ENCODE results near the gene MCC. TPM values are rescaled to one million over a fixed set of nuclear protein-coding genes. Genes with fewer than 3 reads are reported as not detected.

The MCC gene
- total and polyA plus RNA-seq, 12 donors: 4.2 to 34.1 (median 25.2) TPM

GRCh38 chr5:113090336-113091106 lies 397.7 kb downstream of the MCC start:
- 35 to 47% methylated on average over 11 of the region's 11 CpGs for WGBS, 2 donors
- DNase-seq (no peak), ATAC-seq (peak; percentile 26 to 65 (median 49))
- Histone ChIP-seq H3K27me3 (no peaks in the 10 kb centered on the region), H3K4me1 (peaks cover 6 to 82% (median 57%) of the 10 kb centered on the region in 9 donors), H3K9me3 (no peaks in the 10 kb centered on the region), H3K27ac (peak overlapping the region; percentile 1 to 72 (median 58)), H3K36me3 (peaks cover 0 to 26% (median 0%) of the 10 kb centered on the region in 9 donors), H3K4me3 (no peak overlapping the region)
- peak in 4 of 9 donors; percentile 7 to 38 (median 24) for TF ChIP-seq CTCF (IDR thresholded peaks at IDR 0.05)
- intact Hi-C loops (cut with DNase I): no loop called here

- Histone ChIP-seq H3K27ac (peak overlapping the region; percentile 1 to 72 (median 58)), H3K4me1 (peaks cover 6 to 89% (median 58%) of the 10 kb centered on the region in 9 donors), H3K36me3 (peaks cover 0 to 30% (median 0%) of the 10 kb centered on the region in 9 donors), H3K27me3 (no peaks in the 10 kb centered on the region), H3K4me3 (no peak overlapping the region), H3K9me3 (no peaks in the 10 kb centered on the region)
- DNase-seq: peak; percentile 23 to 31
- ATAC-seq: peak in 6 of 8 donors; percentile 37 to 68 (median 47)
- intact Hi-C loops (cut with DNase I): loop anchor here in 6 of 10 donors (5.0 to 10.0 kb wide), 5 partner anchors 113 to 205 kb away; no protein-coding TSS in a partner anchor
- TF ChIP-seq CTCF (IDR thresholded peaks at IDR 0.05): no peak
- WGBS, 2 donors: 36 to 46% methylated on average over 6 of the region's 6 CpGs
Measured at GRCh38 chr5:113089653-113090335, 398.5 kb downstream of the MCC start.

- Histone ChIP-seq H3K36me3 (peaks cover 0 to 36% (median 8%) of the 10 kb centered on the region in 9 donors), H3K27me3 (no peaks in the 10 kb centered on the region), H3K4me1 (peaks cover 6 to 95% (median 75%) of the 10 kb centered on the region in 9 donors), H3K27ac (peak overlapping the region in 9 of 10 donors; percentile 3 to 72 (median 47)), H3K4me3 (no peak overlapping the region), H3K9me3 (no peaks in the 10 kb centered on the region)
- WGBS, 2 donors: 32 to 47% methylated on average over 5 of the region's 5 CpGs
- peak in 1 of 2 donors; percentile 55 for DNase-seq
- peak in 6 of 8 donors; percentile 57 to 73 (median 68) for ATAC-seq
- intact Hi-C loops (cut with DNase I): loop anchor here in 6 of 10 donors (5.0 to 10.0 kb wide), 5 partner anchors 114 to 207 kb away; no protein-coding TSS in a partner anchor
- TF ChIP-seq CTCF (IDR thresholded peaks at IDR 0.05): no peak
Measured at GRCh38 chr5:113087976-113088514, 400.2 kb downstream of the MCC start.

GRCh38 chr5:113085880-113086409 lies 402.3 kb downstream of the MCC start:
- DNase-seq (no peak), ATAC-seq (peak in 1 of 8 donors; percentile 2)
- WGBS, 2 donors: 57 to 70% methylated on average over 7 of the region's 7 CpGs
- no peak overlapping the region for H3K4me3 ChIP-seq
- peaks cover 0 to 52% (median 15%) of the 10 kb centered on the region in 9 donors for H3K36me3 ChIP-seq
- intact Hi-C loops (cut with DNase I): loop anchor here in 6 of 10 donors (5.0 to 10.0 kb wide), 5 partner anchors 116 to 209 kb away; no protein-coding TSS in a partner anchor
- TF ChIP-seq CTCF (IDR thresholded peaks at IDR 0.05): no peak
- H3K9me3 ChIP-seq: no peaks in the 10 kb centered on the region
- H3K4me1 ChIP-seq: peaks cover 6 to 87% (median 65%) of the 10 kb centered on the region in 9 donors
- H3K27me3 ChIP-seq: no peaks in the 10 kb centered on the region
- peak overlapping the region in 1 of 10 donors; percentile 72 for H3K27ac ChIP-seq

All from heart right ventricle (tissue), 16 donors.